Astrocyte (in vitro differentiated cells and primary cell): ENCODE data around the gene MRTFA. TPM values are rescaled to one million over a fixed set of nuclear protein-coding genes. Genes with fewer than 3 reads are reported as not detected.

Experiments used
- DNase-seq: peaks from one replicate; pipeline ENCODE4 v3.0.0-alpha.2; 2010; ENCODE audit warnings: low read depth
- FAIRE-seq: peaks from 2 replicates; lab custom pipeline; 2011; peaks lifted over from hg19 to GRCh38; lab: Jason Lieb, UNC
- H2AFZ ChIP-seq: 2 replicates; pipeline ENCODE4 v1.6.0; 2012; ENCODE audit warnings: low read depth, low read length, inconsistent platforms
- H3K27ac ChIP-seq: 2 replicates; pipeline ENCODE4 v1.5.1; 2011; ENCODE audit warnings: low read depth, low read length, inconsistent platforms
- H3K27me3 ChIP-seq: 2 replicates; pipeline ENCODE4 v1.6.0; 2011; ENCODE audit warnings: low read length, inconsistent platforms; ENCODE audit not compliant: insufficient read depth
- H3K36me3 ChIP-seq: 2 replicates; pipeline ENCODE4 v1.5.1; 2011; ENCODE audit warnings: low read length, inconsistent platforms; ENCODE audit not compliant: insufficient read depth
- H3K4me1 ChIP-seq: 2 replicates; pipeline ENCODE4 v1.5.1; 2011; ENCODE audit warnings: low read length, inconsistent platforms; ENCODE audit not compliant: insufficient read depth
- H3K4me2 ChIP-seq: 2 replicates; pipeline ENCODE4 v1.6.0; 2012; ENCODE audit warnings: low read length, inconsistent platforms
- H3K4me3 ChIP-seq: 2 replicates; pipeline ENCODE4 v1.5.1; 2011; ENCODE audit warnings: low read depth, mild to moderate bottlenecking, low read length, inconsistent platforms; ENCODE audit not compliant: insufficient read depth
- H3K79me2 ChIP-seq: 2 replicates; pipeline ENCODE4 v1.6.0; 2012; ENCODE audit warnings: mild to moderate bottlenecking, low read length, inconsistent platforms; ENCODE audit not compliant: insufficient read depth
- H3K9ac ChIP-seq: 2 replicates; pipeline ENCODE4 v1.6.0; 2012; ENCODE audit warnings: mild to moderate bottlenecking, low read length, inconsistent platforms
- H3K9me3 ChIP-seq: 2 replicates; pipeline ENCODE4 v1.5.1; 2012; ENCODE audit warnings: low read depth, mild to moderate bottlenecking, low read length, inconsistent platforms; ENCODE audit not compliant: insufficient read depth
- H4K20me1 ChIP-seq: 2 replicates; pipeline ENCODE4 v1.6.0; 2012; ENCODE audit warnings: low read length, inconsistent platforms; ENCODE audit not compliant: insufficient read depth
- H3K27ac Mint-ChIP-seq: one replicate; pipeline ENCODE4 v1.8.0; 2021; ENCODE audit warnings: mild to moderate bottlenecking, mixed read lengths; ENCODE audit not compliant: unreplicated experiment
- H3K27me3 Mint-ChIP-seq: one replicate; pipeline ENCODE4 v1.8.0; 2021; ENCODE audit warnings: low read depth, mixed read lengths; ENCODE audit not compliant: unreplicated experiment
- H3K36me3 Mint-ChIP-seq: one replicate; pipeline ENCODE4 v1.8.0; 2021; ENCODE audit warnings: low read depth, mixed read lengths; ENCODE audit not compliant: unreplicated experiment
- H3K4me1 Mint-ChIP-seq: one replicate; pipeline ENCODE4 v1.8.0; 2021; ENCODE audit warnings: low read depth, mixed read lengths; ENCODE audit not compliant: unreplicated experiment
- H3K4me3 Mint-ChIP-seq: one replicate; pipeline ENCODE4 v1.8.0; 2021; ENCODE audit warnings: mild to moderate bottlenecking, moderate library complexity, mixed read lengths; ENCODE audit not compliant: unreplicated experiment
- H3K9me3 Mint-ChIP-seq: one replicate; pipeline ENCODE4 v1.8.0; 2021; ENCODE audit warnings: mild to moderate bottlenecking, mixed read lengths; ENCODE audit not compliant: unreplicated experiment
- CTCF ChIP-seq: IDR thresholded peaks from 2 replicates; pipeline ENCODE4 v1.5.1; 2011; ENCODE audit warnings: low read depth, mild to moderate bottlenecking, inconsistent platforms, low read length, moderate library complexity; ENCODE audit not compliant: insufficient read depth
- EZH2 ChIP-seq: IDR thresholded peaks from 2 replicates; pipeline ENCODE4 v1.6.1; 2012; ENCODE audit warnings: mild to moderate bottlenecking, low read length, inconsistent platforms; ENCODE audit not compliant: insufficient read depth
- total RNA-seq: library from RNA; stranded (reverse); gene quantifications from 2 replicates; pipeline ENCODE4 v1.2.1, GENCODE V29; 2021

Gene MRTFA
- total RNA-seq, 1 donor from 2014 or later = 74.3 TPM

DNA sequence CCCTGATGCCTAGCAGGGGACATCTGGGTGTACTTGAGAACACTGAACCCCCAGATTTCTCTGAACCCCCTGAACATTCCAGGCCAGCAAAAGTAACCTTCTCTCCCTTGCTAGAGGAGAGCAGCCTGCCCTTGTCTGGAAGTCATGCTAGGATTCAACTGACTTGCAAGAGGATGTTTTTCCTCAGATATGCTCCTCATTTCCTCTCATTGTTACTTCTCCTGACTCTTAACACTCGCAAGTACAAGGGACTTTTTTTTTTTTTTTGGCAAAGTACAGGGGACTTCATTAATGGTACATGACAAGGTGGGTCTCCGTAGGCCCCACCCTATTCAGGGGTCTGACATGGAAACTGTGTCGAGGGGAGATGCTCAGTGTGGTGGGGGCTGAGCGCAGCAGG is 36.5 kb upstream of the MRTFA start:
- H3K27me3 Mint-ChIP-seq = no peaks in the 10 kb centered on the region
- FAIRE-seq = no peak

DNA sequence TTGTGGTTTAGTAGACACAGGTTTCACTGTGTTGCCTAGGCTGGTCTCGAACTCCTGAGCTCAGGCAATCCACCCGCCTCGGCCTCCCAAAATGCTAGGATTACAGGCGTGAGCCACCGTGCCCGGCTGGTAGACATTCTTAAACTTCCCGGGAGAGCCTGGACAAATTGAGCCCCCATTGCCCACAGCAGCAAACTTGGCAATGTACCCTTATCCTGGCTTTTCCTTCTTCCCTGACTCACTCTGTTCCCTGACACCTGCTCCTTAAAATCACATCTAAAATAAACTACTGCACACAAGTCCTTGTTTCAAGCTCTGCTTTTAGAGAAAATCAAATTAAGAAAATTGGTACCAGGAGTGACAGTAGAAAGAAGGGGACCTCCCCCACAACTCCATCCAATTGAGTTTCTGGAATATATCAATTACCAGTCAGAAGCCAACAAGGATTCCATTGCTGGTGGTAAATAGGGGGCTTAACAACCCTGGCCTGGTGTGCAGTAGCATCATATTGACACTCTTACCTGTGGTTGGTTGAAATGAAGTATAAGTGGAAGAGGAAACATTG is 35.4 kb upstream of the MRTFA start:
- Mint-ChIP-seq H3K27ac (no peak overlapping the region), H3K27me3 (no peaks in the 10 kb centered on the region)
- no peak for FAIRE-seq

More for the DNA sequence above, 36.5 kb upstream of the MRTFA start:
- H3K4me1 ChIP-seq = no peaks in the 10 kb centered on the region
- Mint-ChIP-seq H3K27ac (no peak overlapping the region), H3K4me1 (peaks cover 15% of the 10 kb centered on the region), H3K9me3 (no peaks in the 10 kb centered on the region), H3K4me3 (no peak overlapping the region), H3K36me3 (no peaks in the 10 kb centered on the region)
- H3K79me2 ChIP-seq = no peaks in the 10 kb centered on the region
- no peak overlapping the region for H3K4me3 ChIP-seq
- TF ChIP-seq CTCF (no peak), EZH2 (no peak)
- H4K20me1 ChIP-seq = no peaks in the 10 kb centered on the region
- H3K27ac ChIP-seq = no peak overlapping the region
- no peaks in the 10 kb centered on the region for H3K27me3 ChIP-seq
- H3K36me3 ChIP-seq = no peaks in the 10 kb centered on the region
- peaks cover 3% of the 10 kb centered on the region for H3K9me3 ChIP-seq
- DNase-seq = no peak
- no peak overlapping the region for H2AFZ ChIP-seq
- no peak overlapping the region for H3K4me2 ChIP-seq
- no peak overlapping the region for H3K9ac ChIP-seq

More for the DNA sequence above, 35.4 kb upstream of the MRTFA start:
- no peak overlapping the region for H3K4me3 Mint-ChIP-seq
- no peaks in the 10 kb centered on the region for H3K36me3 ChIP-seq
- no peaks in the 10 kb centered on the region for H3K9me3 Mint-ChIP-seq
- H3K9ac ChIP-seq = no peak overlapping the region
- H3K36me3 Mint-ChIP-seq = no peaks in the 10 kb centered on the region
- no peak overlapping the region for H2AFZ ChIP-seq
- no peaks in the 10 kb centered on the region for H3K27me3 ChIP-seq
- TF ChIP-seq CTCF (no peak), EZH2 (no peak)
- peaks cover 15% of the 10 kb centered on the region for H3K4me1 Mint-ChIP-seq
- no peaks in the 10 kb centered on the region for H3K4me1 ChIP-seq
- no peak overlapping the region for H3K4me2 ChIP-seq
- no peak overlapping the region for H3K4me3 ChIP-seq
- H3K9me3 ChIP-seq = peaks cover 3% of the 10 kb centered on the region
- no peaks in the 10 kb centered on the region for H3K79me2 ChIP-seq
- H4K20me1 ChIP-seq = no peaks in the 10 kb centered on the region
- DNase-seq = no peak
- H3K27ac ChIP-seq = no peak overlapping the region
